Cardiac muscle cell (in vitro differentiated cells and primary cell): ENCODE results near the gene MAPK4. TPM values are rescaled to one million over a fixed set of nuclear protein-coding genes. Genes with fewer than 3 reads are reported as not detected.

Experiments used
- DNase-seq, 2 donors: peaks; one replicate each; pipeline versions ENCODE4 v3.0.0 to v3.0.0-alpha.2; 2010 to 2017; ENCODE audit warnings: low read depth in 1 of 2, low spot score in 1 of 2
- H3K27ac ChIP-seq: fragments of 200-600 bp; sonication (generic); 2 replicates; pipeline ENCODE4 v1.5.1; 2016
- H3K27me3 ChIP-seq: fragments of 200-600 bp; sonication (generic); 2 replicates; pipeline ENCODE4 v1.6.0; 2016; ENCODE audit warnings: control low read depth
- H3K36me3 ChIP-seq: fragments of 200-600 bp; sonication (generic); 2 replicates; pipeline ENCODE4 v1.5.1; 2016; ENCODE audit warnings: control low read depth
- H3K4me1 ChIP-seq: fragments of 200-600 bp; sonication (generic); 2 replicates; pipeline ENCODE4 v1.8.1; 2017; ENCODE audit warnings: low read depth, mild to moderate bottlenecking, mixed run types
- H3K4me3 ChIP-seq: fragments of 200-600 bp; sonication (generic); 2 replicates; pipeline ENCODE4 v1.5.1; 2016; ENCODE audit warnings: mild to moderate bottlenecking
- H3K9me3 ChIP-seq: fragments of 200-600 bp; sonication (generic); 2 replicates; pipeline ENCODE4 v1.5.1; 2017; ENCODE audit warnings: low read depth, mild to moderate bottlenecking, control low read depth
- polyA plus RNA-seq: library from polyadenylated mRNA; unstranded; fragments of >200 nt; fragmentation: Nextera tagmentation; extraction: Ambion mirVana; gene quantifications from 2 replicates; pipeline ENCODE4 v1.2.1, GENCODE V29; 2016
- total RNA-seq: library from RNA; depleted of rRNA; stranded (reverse); fragments of >200 nt; gene quantifications from 2 replicates; pipeline ENCODE4 v1.2.3, GENCODE V29; 2016
- TF ChIP-seq, protein P1 (sequence below): IDR thresholded peaks from 2 replicates; pipeline ENCODE4 v1.5.1; 2012; ENCODE audit warnings: low read depth, mild to moderate bottlenecking, low read length

Gene MAPK4
- total and polyA plus RNA-seq, 2 experiments from 2014 or later = 36.9 to 68.9 TPM

DNA sequence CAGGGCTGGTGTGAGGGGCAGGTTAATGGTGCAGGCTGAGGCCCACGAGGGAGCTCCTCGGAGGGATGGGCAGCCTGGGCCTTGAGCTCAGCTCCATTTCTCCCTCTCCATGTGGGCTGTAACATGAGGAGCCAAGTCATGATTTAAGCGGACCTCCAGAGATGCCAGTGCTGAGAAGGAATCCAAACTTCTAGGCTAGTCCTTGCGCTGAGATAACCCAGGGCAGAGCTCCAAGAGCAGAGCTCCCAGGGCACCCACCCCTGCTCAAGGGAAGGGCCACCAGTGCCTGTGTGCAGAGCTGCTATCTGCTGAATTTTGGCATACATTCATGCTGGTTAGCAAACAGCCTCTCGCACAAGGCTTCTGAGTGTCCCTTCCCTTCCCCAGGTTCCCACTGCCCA is 164.9 kb downstream of the MAPK4 start:
- Histone ChIP-seq H3K4me3 (no peak overlapping the region), H3K4me1 (peaks cover 47% of the 10 kb centered on the region), H3K36me3 (no peaks in the 10 kb centered on the region), H3K27ac (peak overlapping the region; percentile 73), H3K27me3 (no peaks in the 10 kb centered on the region), H3K9me3 (no peaks in the 10 kb centered on the region)
- DNase-seq = peak in 1 of 2 donors; percentile 25
- TF ChIP-seq, protein P1, sequence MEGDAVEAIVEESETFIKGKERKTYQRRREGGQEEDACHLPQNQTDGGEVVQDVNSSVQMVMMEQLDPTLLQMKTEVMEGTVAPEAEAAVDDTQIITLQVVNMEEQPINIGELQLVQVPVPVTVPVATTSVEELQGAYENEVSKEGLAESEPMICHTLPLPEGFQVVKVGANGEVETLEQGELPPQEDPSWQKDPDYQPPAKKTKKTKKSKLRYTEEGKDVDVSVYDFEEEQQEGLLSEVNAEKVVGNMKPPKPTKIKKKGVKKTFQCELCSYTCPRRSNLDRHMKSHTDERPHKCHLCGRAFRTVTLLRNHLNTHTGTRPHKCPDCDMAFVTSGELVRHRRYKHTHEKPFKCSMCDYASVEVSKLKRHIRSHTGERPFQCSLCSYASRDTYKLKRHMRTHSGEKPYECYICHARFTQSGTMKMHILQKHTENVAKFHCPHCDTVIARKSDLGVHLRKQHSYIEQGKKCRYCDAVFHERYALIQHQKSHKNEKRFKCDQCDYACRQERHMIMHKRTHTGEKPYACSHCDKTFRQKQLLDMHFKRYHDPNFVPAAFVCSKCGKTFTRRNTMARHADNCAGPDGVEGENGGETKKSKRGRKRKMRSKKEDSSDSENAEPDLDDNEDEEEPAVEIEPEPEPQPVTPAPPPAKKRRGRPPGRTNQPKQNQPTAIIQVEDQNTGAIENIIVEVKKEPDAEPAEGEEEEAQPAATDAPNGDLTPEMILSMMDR = no peak

DNA sequence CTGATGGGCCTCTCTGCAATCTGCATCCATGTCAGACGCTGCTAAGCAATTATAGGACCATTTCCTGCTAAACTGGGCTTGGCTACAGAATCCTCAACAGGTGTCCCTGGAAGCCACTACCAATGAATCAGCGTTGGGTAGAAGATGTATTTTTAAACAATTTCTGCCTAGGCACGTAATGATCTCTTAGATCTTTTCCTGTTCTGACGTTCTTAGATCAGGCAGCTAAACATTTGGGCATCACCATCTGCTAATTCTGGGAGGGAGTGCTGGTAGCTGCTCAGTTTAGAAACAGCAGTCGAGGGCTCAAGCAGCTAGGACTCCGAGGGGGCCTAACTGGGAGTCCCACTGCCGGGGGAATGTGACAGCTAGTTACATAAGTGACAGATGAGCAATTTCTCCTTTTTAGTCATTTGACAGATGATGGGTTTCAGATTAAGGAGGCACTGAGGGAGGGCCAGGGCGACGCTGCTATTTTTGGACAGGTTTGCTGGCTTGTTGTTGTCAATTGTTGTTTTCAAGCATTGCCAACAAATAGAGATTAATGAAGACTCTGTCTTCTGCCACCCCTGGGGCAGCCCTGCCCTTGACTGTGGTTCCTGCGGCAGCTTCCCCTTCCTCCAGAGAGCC is 167.2 kb downstream of the MAPK4 start:
- H3K4me1 ChIP-seq = peaks cover 52% of the 10 kb centered on the region
- no peak overlapping the region for H3K4me3 ChIP-seq
- peak overlapping the region; percentile 73 for H3K27ac ChIP-seq
- no peaks in the 10 kb centered on the region for H3K9me3 ChIP-seq
- H3K27me3 ChIP-seq = no peaks in the 10 kb centered on the region
- DNase-seq = no peak
- H3K36me3 ChIP-seq = no peaks in the 10 kb centered on the region
- TF ChIP-seq, protein P1 = no peak

DNA sequence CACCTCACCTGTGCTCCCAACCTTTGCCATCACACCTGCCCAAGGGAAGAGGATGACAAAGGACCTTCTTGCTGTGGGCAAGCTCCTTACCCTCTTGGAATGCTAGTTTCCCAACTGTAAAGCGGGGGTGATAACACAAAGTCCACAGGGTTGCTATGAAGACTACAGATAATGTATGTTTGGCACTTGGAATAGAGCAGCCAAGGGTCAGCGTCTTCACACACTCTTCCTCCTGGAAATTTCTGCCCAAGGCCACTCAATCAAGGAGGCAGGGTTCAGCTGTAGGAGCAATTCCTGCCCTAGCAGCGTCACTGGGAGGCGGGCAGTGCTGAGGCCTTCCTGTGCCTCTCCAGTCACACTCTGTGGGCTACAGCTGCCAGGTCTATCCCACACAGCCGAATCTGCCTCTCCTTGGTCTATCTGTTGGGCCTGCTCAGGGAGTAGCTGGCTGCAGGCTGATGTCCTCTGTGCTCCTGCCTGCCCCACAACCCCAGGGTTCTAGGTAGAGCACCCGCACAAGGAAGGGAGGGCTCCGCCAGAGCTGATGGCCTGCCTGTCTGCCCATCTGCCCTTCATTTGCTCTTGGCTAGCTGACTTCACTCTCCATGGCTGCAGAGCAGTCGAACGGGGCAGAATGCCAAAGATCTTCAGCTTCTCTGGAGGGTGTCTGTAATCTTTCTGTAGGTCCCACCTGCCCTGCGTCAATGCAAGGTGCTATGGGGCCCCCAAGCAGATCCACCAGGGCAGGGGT is 168.0 kb downstream of the MAPK4 start:
- no peaks in the 10 kb centered on the region for H3K27me3 ChIP-seq
- H3K36me3 ChIP-seq = no peaks in the 10 kb centered on the region
- TF ChIP-seq, protein P1 = no peak
- peaks cover 52% of the 10 kb centered on the region for H3K4me1 ChIP-seq
- no peak overlapping the region for H3K4me3 ChIP-seq
- H3K9me3 ChIP-seq = no peaks in the 10 kb centered on the region
- peak overlapping the region; percentile 73 for H3K27ac ChIP-seq
- no peak for DNase-seq

DNA sequence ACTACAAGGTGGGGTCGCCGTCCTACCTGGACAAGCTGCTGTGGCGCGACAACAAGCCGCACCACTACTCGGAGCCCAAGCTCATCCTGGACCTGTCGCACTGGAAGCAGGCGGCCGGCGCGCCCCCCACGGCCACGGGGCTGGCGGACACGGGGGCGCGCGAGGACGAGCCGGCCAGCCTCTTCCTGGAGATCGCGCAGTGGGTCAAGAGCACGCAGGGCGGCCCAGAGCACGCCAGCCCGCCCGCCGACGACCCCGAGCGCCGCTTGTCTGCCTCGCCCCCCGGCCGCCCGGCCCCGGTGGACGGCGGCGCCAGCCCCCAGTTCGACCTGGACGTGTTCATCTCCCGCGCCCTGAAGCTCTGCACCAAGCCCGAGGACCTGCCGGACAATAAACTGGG is 169.5 kb downstream of the MAPK4 start:
- Histone ChIP-seq H3K4me3 (no peak overlapping the region), H3K27ac (no peak overlapping the region), H3K27me3 (no peaks in the 10 kb centered on the region), H3K36me3 (no peaks in the 10 kb centered on the region), H3K9me3 (no peaks in the 10 kb centered on the region), H3K4me1 (peaks cover 52% of the 10 kb centered on the region)
- DNase-seq = no peak
- TF ChIP-seq, protein P1 = no peak

DNA sequence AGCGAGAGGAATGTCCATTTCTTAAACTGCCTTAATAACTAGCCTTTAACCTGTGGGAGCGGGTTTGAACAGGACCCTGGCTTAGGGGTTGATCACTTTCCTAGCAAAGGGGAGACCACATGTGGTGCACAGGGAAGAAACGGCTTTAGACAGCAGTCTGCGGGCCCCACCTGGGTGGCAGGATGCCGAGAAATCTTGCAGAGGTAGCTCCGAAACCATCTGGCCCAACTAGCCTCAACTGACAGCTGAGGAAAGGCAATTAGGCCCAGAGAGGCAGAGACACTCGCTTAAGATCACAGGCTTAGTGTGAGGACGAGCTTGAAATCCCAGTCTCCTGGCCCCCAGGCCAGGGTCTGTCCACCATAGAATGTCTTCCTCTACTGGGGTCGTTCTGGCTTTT is 170.1 kb downstream of the MAPK4 start:
- H3K36me3 ChIP-seq = no peaks in the 10 kb centered on the region
- H3K4me3 ChIP-seq = no peak overlapping the region
- H3K27me3 ChIP-seq = no peaks in the 10 kb centered on the region
- TF ChIP-seq, protein P1 = no peak
- H3K9me3 ChIP-seq = no peaks in the 10 kb centered on the region
- peaks cover 49% of the 10 kb centered on the region for H3K4me1 ChIP-seq
- no peak for DNase-seq
- H3K27ac ChIP-seq = no peak overlapping the region
